Brain microvascular endothelial cell (primary cell): ENCODE results near the gene CBFB.
"Not testable (repeated sequence)": the region's sequence is repeated elsewhere in the genome, so short reads cannot be mapped to it uniquely, and the experiment has no call there.

Source experiments
- DNase-seq: peaks from one replicate; pipeline ENCODE4 v3.0.0-alpha.2; 2020
- H3K27ac ChIP-seq: fragments of 250-450 bp; sonication (Bioruptor Pico); 2 replicates; pipeline ENCODE4 v1.5.1; 2020; ENCODE audit warnings: mild to moderate bottlenecking, moderate library complexity
- H3K27me3 ChIP-seq: fragments of 250-450 bp; sonication (Bioruptor Pico); replicated peaks from 2 replicates; pipeline ENCODE4 v1.5.1; 2020; ENCODE audit warnings: mild to moderate bottlenecking
- H3K36me3 ChIP-seq: fragments of 250-450 bp; sonication (Bioruptor Pico); replicated peaks from 2 replicates; pipeline ENCODE4 v1.5.1; 2020; ENCODE audit warnings: mild to moderate bottlenecking
- H3K4me3 ChIP-seq: 2 replicates; pipeline ENCODE4 v1.5.1; 2011; ENCODE audit warnings: low read depth, mild to moderate bottlenecking, control low read depth, low read length, moderate library complexity
- in situ Hi-C: cut with HindIII; loops from 2 replicates; pipeline ENCODE4 v1.10.0; 2017; ENCODE audit warnings: low sequenced_read_pairs, low pct_ligation_motif_present
- TF ChIP-seq, protein P1 (sequence below): IDR thresholded peaks from 2 replicates; pipeline ENCODE4 v1.5.1; 2011; ENCODE audit warnings: low read depth, mild to moderate bottlenecking, moderate library complexity, low read length, control low read depth, inconsistent platforms; ENCODE audit errors: missing control alignments

Gene CBFB

DNA sequence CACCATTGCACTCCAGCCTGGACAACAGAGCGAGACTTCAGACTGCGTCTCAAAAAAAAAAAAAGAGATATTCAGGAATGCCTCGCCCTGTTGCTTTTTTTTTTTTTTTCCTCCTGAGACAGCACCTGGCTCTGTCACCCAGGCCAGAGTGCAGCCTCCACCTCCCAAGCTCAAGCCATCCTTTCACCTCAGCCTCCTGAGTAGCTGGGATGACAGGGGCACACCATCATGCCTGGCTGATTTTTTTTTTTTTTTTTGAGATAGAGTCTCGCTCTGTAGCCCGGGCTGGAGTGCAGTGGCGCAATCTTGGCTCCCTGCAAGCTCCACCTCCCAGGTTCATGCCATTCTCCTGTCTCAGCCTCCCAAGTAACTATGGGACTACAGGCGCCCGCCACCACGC is 88.8 kb downstream of the CBFB start:
- no peak for DNase-seq
- no peaks in the 10 kb centered on the region for H3K27me3 ChIP-seq
- in situ Hi-C loops = no loop called here
- TF ChIP-seq, protein P1, sequence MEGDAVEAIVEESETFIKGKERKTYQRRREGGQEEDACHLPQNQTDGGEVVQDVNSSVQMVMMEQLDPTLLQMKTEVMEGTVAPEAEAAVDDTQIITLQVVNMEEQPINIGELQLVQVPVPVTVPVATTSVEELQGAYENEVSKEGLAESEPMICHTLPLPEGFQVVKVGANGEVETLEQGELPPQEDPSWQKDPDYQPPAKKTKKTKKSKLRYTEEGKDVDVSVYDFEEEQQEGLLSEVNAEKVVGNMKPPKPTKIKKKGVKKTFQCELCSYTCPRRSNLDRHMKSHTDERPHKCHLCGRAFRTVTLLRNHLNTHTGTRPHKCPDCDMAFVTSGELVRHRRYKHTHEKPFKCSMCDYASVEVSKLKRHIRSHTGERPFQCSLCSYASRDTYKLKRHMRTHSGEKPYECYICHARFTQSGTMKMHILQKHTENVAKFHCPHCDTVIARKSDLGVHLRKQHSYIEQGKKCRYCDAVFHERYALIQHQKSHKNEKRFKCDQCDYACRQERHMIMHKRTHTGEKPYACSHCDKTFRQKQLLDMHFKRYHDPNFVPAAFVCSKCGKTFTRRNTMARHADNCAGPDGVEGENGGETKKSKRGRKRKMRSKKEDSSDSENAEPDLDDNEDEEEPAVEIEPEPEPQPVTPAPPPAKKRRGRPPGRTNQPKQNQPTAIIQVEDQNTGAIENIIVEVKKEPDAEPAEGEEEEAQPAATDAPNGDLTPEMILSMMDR = no peak
- H3K27ac ChIP-seq = no peak overlapping the region
- H3K4me3 ChIP-seq = no peak overlapping the region
- H3K36me3 ChIP-seq = peaks cover 11% of the 10 kb centered on the region

GRCh38 chr16:67120025-67120424 is 91.1 kb downstream of the CBFB start:
- TF ChIP-seq, protein P1 = no peak
- Histone ChIP-seq H3K27ac (no peak overlapping the region), H3K4me3 (no peak overlapping the region), H3K27me3 (no peaks in the 10 kb centered on the region), H3K36me3 (peaks cover 18% of the 10 kb centered on the region)
- no peak for DNase-seq
- in situ Hi-C loops = no loop called here

DNA sequence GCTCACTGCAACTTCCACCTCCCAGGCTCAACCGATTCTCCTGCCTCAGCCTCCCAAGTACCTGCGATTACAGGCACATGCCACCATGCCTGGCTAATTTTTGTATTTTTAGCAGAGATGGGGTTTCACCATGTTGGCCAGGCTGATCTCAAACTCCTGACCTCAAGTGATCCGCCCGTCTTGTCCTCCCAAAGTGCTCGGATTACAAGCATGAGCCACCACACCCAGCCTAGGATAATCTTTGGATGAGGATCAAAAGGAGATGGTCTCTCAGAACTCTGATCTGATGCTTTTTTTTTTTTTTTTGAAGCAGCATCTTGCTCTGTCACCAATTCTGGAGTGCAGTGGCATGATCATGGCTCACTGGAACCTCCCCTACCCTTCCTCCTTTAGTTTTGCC is 93.8 kb downstream of the CBFB start:
- DNase-seq, in situ Hi-C loops, H3K27me3 ChIP-seq, H3K4me3 ChIP-seq, H3K27ac ChIP-seq: not testable (repeated sequence)
- peaks cover 18% of the 10 kb centered on the region for H3K36me3 ChIP-seq

DNA sequence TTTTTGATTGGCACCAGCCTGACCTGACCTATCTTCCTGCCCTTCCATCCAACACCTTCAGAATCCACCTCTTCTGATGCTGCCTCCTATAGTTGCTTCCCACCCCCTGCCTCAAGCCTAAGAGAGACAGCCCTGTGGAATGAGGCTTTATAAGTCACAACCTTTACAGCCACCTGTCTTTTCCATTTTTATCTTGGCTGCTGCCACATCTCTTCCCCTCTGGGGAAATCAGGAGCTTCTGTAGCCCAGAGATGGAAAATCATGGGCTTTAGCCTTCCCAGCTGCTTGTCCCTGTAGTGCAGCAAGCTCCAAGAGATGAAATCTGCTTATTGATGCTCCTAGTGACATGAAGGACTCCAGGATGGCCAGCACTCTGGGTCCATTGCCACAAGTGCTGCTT is 99.5 kb downstream of the CBFB start:
- DNase-seq = no peak
- TF ChIP-seq, protein P1 = no peak
- no peak overlapping the region for H3K27ac ChIP-seq
- H3K36me3 ChIP-seq = peaks cover 18% of the 10 kb centered on the region
- in situ Hi-C loops = no loop called here
- H3K4me3 ChIP-seq = no peak overlapping the region
- H3K27me3 ChIP-seq = no peaks in the 10 kb centered on the region

GRCh38 chr16:67128887-67129286 is 99.9 kb downstream of the CBFB start:
- Histone ChIP-seq H3K4me3 (no peak overlapping the region), H3K27ac (no peak overlapping the region), H3K27me3 (no peaks in the 10 kb centered on the region), H3K36me3 (peaks cover 15% of the 10 kb centered on the region)
- no peak for DNase-seq
- TF ChIP-seq, protein P1 = no peak
- in situ Hi-C loops = no loop called here

DNA sequence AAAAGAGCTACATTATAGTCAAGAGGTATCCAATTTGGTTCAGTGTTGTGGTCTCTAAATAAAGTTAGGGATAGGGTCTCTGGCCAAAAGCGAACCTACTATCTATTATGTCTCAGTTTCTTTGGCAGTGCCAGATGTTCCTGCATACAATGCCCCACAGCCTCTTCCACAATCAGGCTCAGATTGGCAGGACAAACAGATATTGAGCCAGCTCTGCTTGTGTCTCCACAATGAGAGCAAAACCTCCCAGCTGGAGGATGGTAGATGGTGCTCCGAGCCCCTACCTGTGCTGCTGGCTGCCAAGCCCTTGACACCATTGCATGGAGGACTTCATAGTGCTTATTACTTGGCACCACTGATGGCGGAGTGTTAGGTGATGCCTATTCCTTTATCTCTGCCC is 100.5 kb downstream of the CBFB start:
- Histone ChIP-seq H3K27me3 (no peaks in the 10 kb centered on the region), H3K36me3 (peaks cover 20% of the 10 kb centered on the region)

More for the DNA sequence above, 100.5 kb downstream of the CBFB start:
- in situ Hi-C loops = no loop called here
- Histone ChIP-seq H3K4me3 (no peak overlapping the region), H3K27ac (no peak overlapping the region)
- DNase-seq = no peak
- TF ChIP-seq, protein P1 = no peak
